ENCODE measurements around the gene CHD9.

Gene CHD9

DNA sequence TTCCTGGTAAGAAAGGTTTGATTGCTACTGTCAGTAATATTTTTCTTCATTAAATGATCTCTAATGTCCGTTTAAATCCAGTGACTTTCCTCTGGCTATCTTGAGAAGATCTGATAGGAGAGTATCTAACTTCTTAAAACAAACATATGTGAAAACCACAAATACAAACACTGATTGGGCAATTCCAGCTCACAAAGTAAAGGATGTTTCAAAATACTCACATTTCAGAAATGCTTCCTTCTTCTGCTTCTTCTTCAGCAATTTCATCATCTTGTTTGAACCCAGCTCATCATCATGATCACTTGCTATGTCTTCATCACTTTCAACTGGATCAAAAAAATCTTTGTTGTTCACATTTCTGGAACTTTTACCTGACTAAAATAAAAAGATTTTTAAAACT lies 315.1 kb downstream of the CHD9 start:
- peak; percentile 90 for DNase-seq (ENCODE audit: low read depth)
- H3K4me3 ChIP-seq (ENCODE audit: low read depth, low read length): no peak overlapping the region
- no peak for TF ChIP-seq MYC (IDR thresholded peaks at IDR 0.05; ENCODE audit: low read depth, low read length)
- TF ChIP-seq, protein P1, sequence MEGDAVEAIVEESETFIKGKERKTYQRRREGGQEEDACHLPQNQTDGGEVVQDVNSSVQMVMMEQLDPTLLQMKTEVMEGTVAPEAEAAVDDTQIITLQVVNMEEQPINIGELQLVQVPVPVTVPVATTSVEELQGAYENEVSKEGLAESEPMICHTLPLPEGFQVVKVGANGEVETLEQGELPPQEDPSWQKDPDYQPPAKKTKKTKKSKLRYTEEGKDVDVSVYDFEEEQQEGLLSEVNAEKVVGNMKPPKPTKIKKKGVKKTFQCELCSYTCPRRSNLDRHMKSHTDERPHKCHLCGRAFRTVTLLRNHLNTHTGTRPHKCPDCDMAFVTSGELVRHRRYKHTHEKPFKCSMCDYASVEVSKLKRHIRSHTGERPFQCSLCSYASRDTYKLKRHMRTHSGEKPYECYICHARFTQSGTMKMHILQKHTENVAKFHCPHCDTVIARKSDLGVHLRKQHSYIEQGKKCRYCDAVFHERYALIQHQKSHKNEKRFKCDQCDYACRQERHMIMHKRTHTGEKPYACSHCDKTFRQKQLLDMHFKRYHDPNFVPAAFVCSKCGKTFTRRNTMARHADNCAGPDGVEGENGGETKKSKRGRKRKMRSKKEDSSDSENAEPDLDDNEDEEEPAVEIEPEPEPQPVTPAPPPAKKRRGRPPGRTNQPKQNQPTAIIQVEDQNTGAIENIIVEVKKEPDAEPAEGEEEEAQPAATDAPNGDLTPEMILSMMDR (IDR thresholded peaks at IDR 0.05; ENCODE audit: low read depth, low read length): no peak
- TF ChIP-seq MAX (IDR thresholded peaks at IDR 0.05; ENCODE audit: low read depth, low read length): no peak
- TF ChIP-seq POLR2A (IDR thresholded peaks at IDR 0.05; ENCODE audit: extremely low read depth, insufficient read length): no peak

GRCh38 chr16:53370827-53371226 lies 316.0 kb downstream of the CHD9 start:
- peak; percentile 51 for DNase-seq (ENCODE audit: low read depth)
- TF ChIP-seq MYC (IDR thresholded peaks at IDR 0.05; ENCODE audit: low read depth, low read length) (no peak), MAX (IDR thresholded peaks at IDR 0.05; ENCODE audit: low read depth, low read length) (no peak)

GRCh38 chr16:53372992-53373871 lies 318.4 kb downstream of the CHD9 start:
- no peak for DNase-seq (ENCODE audit: low read depth)
- TF ChIP-seq POLR2A (IDR thresholded peaks at IDR 0.05; ENCODE audit: extremely low read depth, insufficient read length): no peak
- TF ChIP-seq, protein P1 (IDR thresholded peaks at IDR 0.05; ENCODE audit: low read depth, low read length): no peak
- no peak for TF ChIP-seq MAX (IDR thresholded peaks at IDR 0.05; ENCODE audit: low read depth, low read length)
- TF ChIP-seq MYC (IDR thresholded peaks at IDR 0.05; ENCODE audit: low read depth, low read length): no peak
- H3K4me3 ChIP-seq (ENCODE audit: low read depth, low read length): no peak overlapping the region

More at GRCh38 chr16:53370827-53371226, 316.0 kb downstream of the CHD9 start:
- H3K4me3 ChIP-seq (ENCODE audit: low read depth, low read length): no peak overlapping the region

- no peak for DNase-seq (ENCODE audit: low read depth)
- no peak overlapping the region for H3K4me3 ChIP-seq (ENCODE audit: low read depth, low read length)
- TF ChIP-seq MYC (IDR thresholded peaks at IDR 0.05; ENCODE audit: low read depth, low read length) (no peak), POLR2A (IDR thresholded peaks at IDR 0.05; ENCODE audit: extremely low read depth, insufficient read length) (no peak), MAX (IDR thresholded peaks at IDR 0.05; ENCODE audit: low read depth, low read length) (no peak)
- TF ChIP-seq, protein P1 (IDR thresholded peaks at IDR 0.05; ENCODE audit: low read depth, low read length): no peak
These were observed 320.0 kb downstream of the CHD9 start for GRCh38 chr16:53374800-53375199.

- TF ChIP-seq MYC (IDR thresholded peaks at IDR 0.05; ENCODE audit: low read depth, low read length) (no peak), MAX (IDR thresholded peaks at IDR 0.05; ENCODE audit: low read depth, low read length) (no peak), POLR2A (IDR thresholded peaks at IDR 0.05; ENCODE audit: extremely low read depth, insufficient read length) (no peak)
- TF ChIP-seq, protein P1 (IDR thresholded peaks at IDR 0.05; ENCODE audit: low read depth, low read length): no peak
- DNase-seq (ENCODE audit: low read depth): no peak
- no peak overlapping the region for H3K4me3 ChIP-seq (ENCODE audit: low read depth, low read length)
These were observed 323.3 kb downstream of the CHD9 start for GRCh38 chr16:53378138-53378537.
